PFSK-1 (cell line): ENCODE measurements around the gene SRMS.

Source experiments
- POLR2AphosphoS5 ChIP-seq: IDR thresholded peaks from 2 replicates; pipeline ENCODE4 v1.6.1; 2012; ENCODE audit warnings: low read depth, mild to moderate bottlenecking, control low read depth, low read length, moderate library complexity
- TAF1 ChIP-seq: IDR thresholded peaks from 2 replicates; pipeline ENCODE4 v1.6.1; 2012; ENCODE audit warnings: low read length, control low read depth, borderline replicate concordance; ENCODE audit not compliant: insufficient read depth
- TF ChIP-seq, protein P1 (sequence below), 2 experiments: IDR thresholded peaks; 2 replicates each; pipeline versions ENCODE4 v1.6.1 to v1.8.0; 2011 to 2012; ENCODE audit warnings: low read depth in 2 of 2, low read length in 2 of 2, control low read depth in 1 of 2, inconsistent platforms in 1 of 2, mild to moderate bottlenecking in 1 of 2, moderate library complexity in 1 of 2; ENCODE audit not compliant: insufficient read depth in 1 of 2

DNA sequence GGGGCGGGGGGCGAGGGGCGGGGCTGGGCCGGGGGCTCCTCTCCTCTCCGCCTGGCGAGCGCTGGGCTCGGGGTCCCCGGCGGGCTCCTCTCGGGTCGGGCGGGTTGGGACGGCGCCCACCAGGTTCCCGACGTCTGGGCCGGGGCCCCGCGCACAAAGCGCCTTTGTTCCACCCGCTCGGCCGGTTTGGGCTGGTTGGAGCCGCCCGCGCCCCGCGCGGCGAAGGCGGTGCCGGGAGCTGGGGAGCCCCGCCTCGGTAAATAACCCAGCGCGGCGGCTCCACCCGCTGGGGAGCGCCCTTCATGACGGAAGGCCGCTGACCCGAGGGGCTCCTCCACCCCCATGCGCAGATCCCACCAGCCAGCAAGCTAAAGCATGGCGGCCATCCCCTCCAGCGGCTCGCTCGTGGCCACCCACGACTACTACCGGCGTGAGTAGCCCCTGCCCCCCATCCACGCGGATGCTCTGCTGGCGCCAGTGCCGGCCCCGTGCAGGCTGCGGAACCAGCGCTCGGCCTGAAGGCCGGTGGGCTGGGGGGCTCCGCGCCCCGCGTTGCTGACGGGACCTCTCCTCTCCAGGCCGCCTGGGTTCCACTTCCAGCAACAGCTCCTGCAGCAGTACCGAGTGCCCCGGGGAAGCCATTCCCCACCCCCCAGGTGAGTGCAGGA, 26.5 kb downstream of the SRMS start:
- TF ChIP-seq POLR2AphosphoS5 (no peak; the same call in 1 of the 2 replicates), TAF1 (no peak; the same call in 1 of the 2 replicates)
- TF ChIP-seq, protein P1, sequence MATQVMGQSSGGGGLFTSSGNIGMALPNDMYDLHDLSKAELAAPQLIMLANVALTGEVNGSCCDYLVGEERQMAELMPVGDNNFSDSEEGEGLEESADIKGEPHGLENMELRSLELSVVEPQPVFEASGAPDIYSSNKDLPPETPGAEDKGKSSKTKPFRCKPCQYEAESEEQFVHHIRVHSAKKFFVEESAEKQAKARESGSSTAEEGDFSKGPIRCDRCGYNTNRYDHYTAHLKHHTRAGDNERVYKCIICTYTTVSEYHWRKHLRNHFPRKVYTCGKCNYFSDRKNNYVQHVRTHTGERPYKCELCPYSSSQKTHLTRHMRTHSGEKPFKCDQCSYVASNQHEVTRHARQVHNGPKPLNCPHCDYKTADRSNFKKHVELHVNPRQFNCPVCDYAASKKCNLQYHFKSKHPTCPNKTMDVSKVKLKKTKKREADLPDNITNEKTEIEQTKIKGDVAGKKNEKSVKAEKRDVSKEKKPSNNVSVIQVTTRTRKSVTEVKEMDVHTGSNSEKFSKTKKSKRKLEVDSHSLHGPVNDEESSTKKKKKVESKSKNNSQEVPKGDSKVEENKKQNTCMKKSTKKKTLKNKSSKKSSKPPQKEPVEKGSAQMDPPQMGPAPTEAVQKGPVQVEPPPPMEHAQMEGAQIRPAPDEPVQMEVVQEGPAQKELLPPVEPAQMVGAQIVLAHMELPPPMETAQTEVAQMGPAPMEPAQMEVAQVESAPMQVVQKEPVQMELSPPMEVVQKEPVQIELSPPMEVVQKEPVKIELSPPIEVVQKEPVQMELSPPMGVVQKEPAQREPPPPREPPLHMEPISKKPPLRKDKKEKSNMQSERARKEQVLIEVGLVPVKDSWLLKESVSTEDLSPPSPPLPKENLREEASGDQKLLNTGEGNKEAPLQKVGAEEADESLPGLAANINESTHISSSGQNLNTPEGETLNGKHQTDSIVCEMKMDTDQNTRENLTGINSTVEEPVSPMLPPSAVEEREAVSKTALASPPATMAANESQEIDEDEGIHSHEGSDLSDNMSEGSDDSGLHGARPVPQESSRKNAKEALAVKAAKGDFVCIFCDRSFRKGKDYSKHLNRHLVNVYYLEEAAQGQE (IDR thresholded peaks at IDR 0.05; ENCODE audit: insufficient read depth in 1 of 2, low read depth in 2 of 2, low read length in 2 of 2): no peak
